IMR-90 (cell line): ENCODE data around the gene RNF213. TPM values are rescaled to one million over a fixed set of nuclear protein-coding genes. Genes with fewer than 3 reads are reported as not detected.

ENCODE experiments used
- ATAC-seq: fragments of 200-7000 bp; cut with Tn5 transposase; 2 replicates; pipeline ENCODE4 v1.9.1; 2020; ENCODE audit warnings: low read depth, mild to moderate bottlenecking, moderate library complexity
- BruUV-seq: library from RNA; stranded (reverse); fragments of 400-500 nt; replicated peaks from 2 replicates; lab custom pipeline; 2021; lab: Mats Ljungman, UMichigan
- CTCF ChIA-PET: fragments of 300-600 bp; formaldehyde crosslinking; extraction: SDS; loops from one replicate; lab custom pipeline; 2021; ENCODE audit warnings: antibody characterized with exemption; lab: Yijun Ruan, JAX
- POLR2A ChIA-PET: fragments of 300-600 bp; sonication (Branson Sonifier 250); formaldehyde crosslinking; loops from one replicate; lab custom pipeline; 2022; ENCODE audit warnings: antibody characterized with exemption; ENCODE audit not compliant: unreplicated experiment; lab: Charles Lee
- DNase-seq: peaks from one replicate; pipeline ENCODE4 v3.0.0; 2013
- H2AFZ ChIP-seq: replicated peaks from 2 replicates; pipeline ENCODE3; 2013; ENCODE audit warnings: low read length, mild to moderate bottlenecking; ENCODE audit not compliant: poor library complexity
- H2AK5ac ChIP-seq: 2 replicates; pipeline ENCODE4 v1.6.1; 2013; ENCODE audit warnings: low read depth, low read length, inconsistent platforms
- H2AK9ac ChIP-seq: replicated peaks from 2 replicates; pipeline ENCODE3; 2013; ENCODE audit warnings: mild to moderate bottlenecking, low read depth, low read length, moderate library complexity; ENCODE audit not compliant: poor library complexity
- H2BK120ac ChIP-seq: 2 replicates; pipeline ENCODE4 v1.6.1; 2013; ENCODE audit warnings: low read depth, low read length, inconsistent platforms
- H2BK15ac ChIP-seq: 3 replicates; pipeline ENCODE4 v1.6.1; 2013; ENCODE audit warnings: low read depth, low read length, inconsistent platforms
- H2BK20ac ChIP-seq: 2 replicates; pipeline ENCODE4 v1.6.1; 2013; ENCODE audit warnings: low read depth, mild to moderate bottlenecking, inconsistent platforms, low read length, moderate library complexity
- H2BK5ac ChIP-seq: 2 replicates; pipeline ENCODE4 v1.6.1; 2013; ENCODE audit warnings: mild to moderate bottlenecking, low read depth, low read length, inconsistent platforms; ENCODE audit not compliant: poor library complexity, severe bottlenecking
- H3K14ac ChIP-seq: replicated peaks from 2 replicates; pipeline ENCODE4 v1.6.1; 2013; ENCODE audit warnings: low read depth, low read length, inconsistent platforms
- H3K18ac ChIP-seq: 2 replicates; pipeline ENCODE4 v1.6.1; 2013; ENCODE audit warnings: low read depth, low read length, control low read depth
- H3K23ac ChIP-seq: 2 replicates; pipeline ENCODE4 v1.6.1; 2013; ENCODE audit warnings: low read depth, low read length, inconsistent platforms
- H3K27ac ChIP-seq: 2 replicates; pipeline ENCODE4 v1.5.1; 2013; ENCODE audit warnings: mild to moderate bottlenecking, control low read depth, low read length; ENCODE audit not compliant: insufficient read depth
- H3K27me3 ChIP-seq: 2 replicates; pipeline ENCODE4 v1.6.1; 2013; ENCODE audit warnings: low read length; ENCODE audit not compliant: control insufficient read depth, insufficient read depth
- H3K36me3 ChIP-seq: 2 replicates; pipeline ENCODE4 v1.6.1; 2013; ENCODE audit warnings: low read length, mixed read lengths; ENCODE audit not compliant: control insufficient read depth, insufficient read depth
- H3K4ac ChIP-seq: 2 replicates; pipeline ENCODE4 v1.6.1; 2013; ENCODE audit warnings: low read depth, low read length, inconsistent platforms
- H3K4me1 ChIP-seq: 2 replicates; pipeline ENCODE4 v1.6.1; 2013; ENCODE audit warnings: low read length, mixed read lengths; ENCODE audit not compliant: control insufficient read depth, insufficient read depth
- H3K4me2 ChIP-seq: 2 replicates; pipeline ENCODE4 v1.6.1; 2013; ENCODE audit warnings: low read depth, mild to moderate bottlenecking, control low read depth, low read length, moderate library complexity
- H3K4me3 ChIP-seq: 2 replicates; pipeline ENCODE4 v1.5.1; 2013; ENCODE audit warnings: low read depth, mild to moderate bottlenecking, control low read depth, low read length, moderate library complexity; ENCODE audit not compliant: insufficient read depth
- H3K56ac ChIP-seq: 2 replicates; pipeline ENCODE4 v1.6.1; 2013; ENCODE audit warnings: low read length, inconsistent platforms; ENCODE audit not compliant: insufficient read depth; ENCODE audit errors: extremely low read depth
- H3K79me1 ChIP-seq, 2 experiments: 2 replicates each; pipeline ENCODE4 v1.6.1; 2013; ENCODE audit warnings: low read length in 2 of 2, inconsistent platforms in 1 of 2, low read depth in 1 of 2
- H3K9ac ChIP-seq: 2 replicates; pipeline ENCODE4 v1.6.1; 2013; ENCODE audit warnings: low read depth, low read length, control low read depth
- H3K9me1 ChIP-seq: 2 replicates; pipeline ENCODE4 v1.6.1; 2013; ENCODE audit warnings: low read length, inconsistent platforms; ENCODE audit not compliant: insufficient read depth
- H3K9me3 ChIP-seq: 2 replicates; pipeline ENCODE4 v1.6.1; 2013; ENCODE audit warnings: low read length; ENCODE audit not compliant: control insufficient read depth, insufficient read depth
- H4K20me1 ChIP-seq: 2 replicates; pipeline ENCODE4 v1.6.1; 2013; ENCODE audit warnings: low read length, inconsistent platforms; ENCODE audit not compliant: insufficient read depth
- H4K5ac ChIP-seq: 2 replicates; pipeline ENCODE4 v1.6.1; 2013; ENCODE audit warnings: mild to moderate bottlenecking, low read depth, low read length, control low read depth
- H4K8ac ChIP-seq, 2 experiments: 2 replicates each; pipeline ENCODE4 v1.6.1; 2013; ENCODE audit warnings: low read depth in 2 of 2, low read length in 2 of 2, control low read depth in 1 of 2, inconsistent platforms in 1 of 2
- H4K91ac ChIP-seq: 2 replicates; pipeline ENCODE4 v1.6.1; 2013; ENCODE audit warnings: low read depth, low read length, inconsistent platforms; ENCODE audit not compliant: insufficient read depth
- BHLHE40 ChIP-seq: fragments of 150-350 bp; IDR thresholded peaks from 2 replicates; pipeline ENCODE4 v1.6.1; 2016; ENCODE audit warnings: mild to moderate bottlenecking, low read depth, low read length
- CEBPB ChIP-seq: IDR thresholded peaks from 2 replicates; pipeline ENCODE4 v1.6.1; 2012; ENCODE audit warnings: low read depth, low read length, improper control_type of control experiment
- CHD1 ChIP-seq: IDR thresholded peaks from 2 replicates; pipeline ENCODE4 v1.6.1; 2012; ENCODE audit warnings: low read depth, low read length, improper control_type of control experiment
- FOS ChIP-seq: fragments of 150-350 bp; IDR thresholded peaks from 2 replicates; pipeline ENCODE4 v1.6.1; 2016; ENCODE audit warnings: low read depth, low read length
- MAFK ChIP-seq: IDR thresholded peaks from 2 replicates; pipeline ENCODE4 v1.6.1; 2012; ENCODE audit warnings: low read depth, low read length, improper control_type of control experiment
- MAZ ChIP-seq: IDR thresholded peaks from 2 replicates; pipeline ENCODE4 v1.6.1; 2012; ENCODE audit warnings: low read depth, mild to moderate bottlenecking, low read length, improper control_type of control experiment, moderate library complexity, borderline replicate concordance
- MXI1 ChIP-seq: IDR thresholded peaks from 2 replicates; pipeline ENCODE4 v1.6.1; 2012; ENCODE audit warnings: low read depth, mild to moderate bottlenecking, low read length, moderate library complexity, borderline replicate concordance
- NFE2L2 ChIP-seq: fragments of 150-350 bp; IDR thresholded peaks from 2 replicates; pipeline ENCODE4 v1.6.1; 2016; ENCODE audit warnings: low read depth, mild to moderate bottlenecking, low read length
- POLR2A ChIP-seq: IDR thresholded peaks from 2 replicates; pipeline ENCODE4 v1.6.1; 2012; ENCODE audit warnings: mild to moderate bottlenecking, low read depth, low read length
- RAD21 ChIP-seq: IDR thresholded peaks from 2 replicates; pipeline ENCODE4 v1.6.1; 2012; ENCODE audit warnings: low read length, improper control_type of control experiment
- RCOR1 ChIP-seq: IDR thresholded peaks from 2 replicates; pipeline ENCODE4 v1.6.1; 2012; ENCODE audit warnings: mild to moderate bottlenecking, low read length, improper control_type of control experiment; ENCODE audit not compliant: insufficient replicate concordance
- RFX5 ChIP-seq: IDR thresholded peaks from 2 replicates; pipeline ENCODE4 v1.8.0; 2012; ENCODE audit warnings: low read depth, mild to moderate bottlenecking, low read length, moderate library complexity
- SMC3 ChIP-seq: fragments of 150-350 bp; IDR thresholded peaks from 2 replicates; pipeline ENCODE4 v1.6.1; 2016; ENCODE audit warnings: low read depth, mild to moderate bottlenecking, antibody characterized with exemption, low read length, moderate library complexity
- WGBS, 2 experiments: methylation state at CpG; one replicate each; pipeline versions ENCODE4 v1.1.5 to v1.1.7; 2013; ENCODE audit warnings: missing lambda C conversion rate in 2 of 2; ENCODE audit not compliant: insufficient read length in 1 of 2; ENCODE audit errors: extremely low coverage in 2 of 2; 5-methylcytosine and 5-hydroxymethylcytosine counted together
- dilution Hi-C: fragments of 300-500 bp; cut with HindIII; formaldehyde crosslinking; loops from one replicate; pipeline ENCODE4 v1.14.3; 2018; ENCODE audit warnings: low sequenced_read_pairs; ENCODE audit not compliant: unreplicated experiment
- in situ Hi-C: fragments of 300-500 bp; cut with MboI; formaldehyde crosslinking; loops from 3 replicates; pipeline ENCODE4 v1.14.3; 2019; ENCODE audit warnings: low sequenced_read_pairs, inconsistent platforms, mixed read lengths
- intact Hi-C: fragments of 100-400 bp; cut with micrococcal nuclease; formaldehyde crosslinking; loops from 2 replicates; pipeline ENCODE4 v1.10.0; 2022
- polyA plus RNA-seq, 3 experiments: library from polyadenylated mRNA; depleted of rRNA; stranded (reverse); fragments of >200 nt; gene quantifications; 2 replicates each; pipeline ENCODE4 v1.2.3, GENCODE V29; 2012; ENCODE audit warnings: low replicate concordance in 1 of 3
- total RNA-seq: library from RNA; depleted of rRNA; stranded (reverse); fragments of >200 nt; gene quantifications from 2 replicates; pipeline ENCODE4 v1.2.3, GENCODE V29; 2012
- TF ChIP-seq, protein P1 (sequence below): conservative IDR thresholded peaks from 2 replicates; pipeline ENCODE4 v1.5.1; 2012; ENCODE audit warnings: mild to moderate bottlenecking, low read depth, low read length, improper control_type of control experiment
- TF ChIP-seq, protein P2 (sequence below): fragments of 150-350 bp; IDR thresholded peaks from 2 replicates; pipeline ENCODE4 v1.6.1; 2017; ENCODE audit warnings: mild to moderate bottlenecking, antibody characterized with exemption, low read length, low read depth
- TF ChIP-seq, protein P3 (sequence below): fragments of 150-350 bp; IDR thresholded peaks from 2 replicates; pipeline ENCODE4 v1.6.1; 2016; ENCODE audit warnings: low read depth, mild to moderate bottlenecking, low read length, moderate library complexity, borderline replicate concordance

Gene RNF213
- total and polyA plus RNA-seq, 2 of the 4 experiments (the other 2 are of a cell fraction) = 23.4 to 36.0 TPM

DNA sequence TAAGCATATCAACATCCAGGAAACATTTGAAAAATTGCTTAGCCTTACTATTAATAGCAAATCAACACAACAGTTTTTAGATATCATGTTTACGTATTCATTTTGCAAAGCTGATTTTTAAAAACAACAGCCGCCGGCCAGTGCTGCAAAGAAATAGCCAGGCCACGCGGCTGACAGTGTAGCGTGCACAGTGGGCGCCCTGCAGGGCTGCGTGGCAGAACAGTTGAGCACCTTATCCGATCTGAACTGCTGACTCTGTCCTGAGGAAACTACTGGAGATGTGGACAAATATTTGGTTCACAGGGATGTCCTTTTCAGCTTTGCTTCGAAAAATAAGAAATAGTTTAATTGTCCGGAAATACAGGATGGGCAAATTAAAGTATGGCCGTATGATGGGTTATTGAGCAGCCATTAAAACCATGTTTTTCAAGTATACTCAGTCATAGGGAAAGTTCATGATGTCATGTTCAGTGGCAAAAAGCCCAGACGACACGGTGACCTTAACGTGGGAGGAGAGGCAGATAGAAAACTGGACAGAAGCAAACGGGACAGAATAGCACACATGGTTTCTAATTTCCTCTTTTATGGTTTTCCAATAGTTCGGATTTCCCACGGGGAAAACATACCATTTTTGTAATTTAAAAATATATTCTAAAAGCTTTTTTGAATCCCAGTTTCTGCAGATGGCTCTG is 101.9 kb downstream of the RNF213 start:
- no peaks in the 10 kb centered on the region for H4K20me1 ChIP-seq
- no peak overlapping the region for H3K14ac ChIP-seq
- 96% methylated on average over 4 of the region's 18 CpGs; no CpG with 5 or more reads in 1 of the 2 experiments for WGBS, 2 experiments
- in situ Hi-C loops = no loop called here
- no peak overlapping the region for H3K18ac ChIP-seq
- H3K27ac ChIP-seq = no peak overlapping the region
- no peak overlapping the region for H2BK120ac ChIP-seq
- H4K91ac ChIP-seq = no peak overlapping the region
- no TSS peak for BruUV-seq
- TF ChIP-seq SMC3 = no peak
- TF ChIP-seq NFE2L2 = no peak
- TF ChIP-seq RFX5 = no peak
- TF ChIP-seq MAFK = no peak
- no peak for TF ChIP-seq MXI1
- TF ChIP-seq, protein P1, sequence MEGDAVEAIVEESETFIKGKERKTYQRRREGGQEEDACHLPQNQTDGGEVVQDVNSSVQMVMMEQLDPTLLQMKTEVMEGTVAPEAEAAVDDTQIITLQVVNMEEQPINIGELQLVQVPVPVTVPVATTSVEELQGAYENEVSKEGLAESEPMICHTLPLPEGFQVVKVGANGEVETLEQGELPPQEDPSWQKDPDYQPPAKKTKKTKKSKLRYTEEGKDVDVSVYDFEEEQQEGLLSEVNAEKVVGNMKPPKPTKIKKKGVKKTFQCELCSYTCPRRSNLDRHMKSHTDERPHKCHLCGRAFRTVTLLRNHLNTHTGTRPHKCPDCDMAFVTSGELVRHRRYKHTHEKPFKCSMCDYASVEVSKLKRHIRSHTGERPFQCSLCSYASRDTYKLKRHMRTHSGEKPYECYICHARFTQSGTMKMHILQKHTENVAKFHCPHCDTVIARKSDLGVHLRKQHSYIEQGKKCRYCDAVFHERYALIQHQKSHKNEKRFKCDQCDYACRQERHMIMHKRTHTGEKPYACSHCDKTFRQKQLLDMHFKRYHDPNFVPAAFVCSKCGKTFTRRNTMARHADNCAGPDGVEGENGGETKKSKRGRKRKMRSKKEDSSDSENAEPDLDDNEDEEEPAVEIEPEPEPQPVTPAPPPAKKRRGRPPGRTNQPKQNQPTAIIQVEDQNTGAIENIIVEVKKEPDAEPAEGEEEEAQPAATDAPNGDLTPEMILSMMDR = no peak
- TF ChIP-seq CEBPB = no peak
- TF ChIP-seq BHLHE40 = no peak
- TF ChIP-seq RAD21 = no peak
- TF ChIP-seq RCOR1 = no peak
- no peak for TF ChIP-seq FOS
- no peak for TF ChIP-seq MAZ
- no peak for TF ChIP-seq CHD1
- no peak for TF ChIP-seq POLR2A
- TF ChIP-seq, protein P2, sequence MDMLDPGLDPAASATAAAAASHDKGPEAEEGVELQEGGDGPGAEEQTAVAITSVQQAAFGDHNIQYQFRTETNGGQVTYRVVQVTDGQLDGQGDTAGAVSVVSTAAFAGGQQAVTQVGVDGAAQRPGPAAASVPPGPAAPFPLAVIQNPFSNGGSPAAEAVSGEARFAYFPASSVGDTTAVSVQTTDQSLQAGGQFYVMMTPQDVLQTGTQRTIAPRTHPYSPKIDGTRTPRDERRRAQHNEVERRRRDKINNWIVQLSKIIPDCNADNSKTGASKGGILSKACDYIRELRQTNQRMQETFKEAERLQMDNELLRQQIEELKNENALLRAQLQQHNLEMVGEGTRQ = no peak
- TF ChIP-seq, protein P3, sequence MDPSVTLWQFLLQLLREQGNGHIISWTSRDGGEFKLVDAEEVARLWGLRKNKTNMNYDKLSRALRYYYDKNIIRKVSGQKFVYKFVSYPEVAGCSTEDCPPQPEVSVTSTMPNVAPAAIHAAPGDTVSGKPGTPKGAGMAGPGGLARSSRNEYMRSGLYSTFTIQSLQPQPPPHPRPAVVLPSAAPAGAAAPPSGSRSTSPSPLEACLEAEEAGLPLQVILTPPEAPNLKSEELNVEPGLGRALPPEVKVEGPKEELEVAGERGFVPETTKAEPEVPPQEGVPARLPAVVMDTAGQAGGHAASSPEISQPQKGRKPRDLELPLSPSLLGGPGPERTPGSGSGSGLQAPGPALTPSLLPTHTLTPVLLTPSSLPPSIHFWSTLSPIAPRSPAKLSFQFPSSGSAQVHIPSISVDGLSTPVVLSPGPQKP = no peak
- no peaks in the 10 kb centered on the region for H3K9me1 ChIP-seq
- H4K5ac ChIP-seq = no peak overlapping the region
- H2AK9ac ChIP-seq = no peak overlapping the region
- no peak overlapping the region for H3K4me3 ChIP-seq
- no peak overlapping the region for H4K8ac ChIP-seq
- ChIA-PET CTCF (interaction anchor here (0.5 kb wide), 1 partner anchor 20 kb away, joined by 3 read pairs; no protein-coding TSS in a partner anchor), POLR2A (no interaction called here)
- H3K4me2 ChIP-seq = no peak overlapping the region
- no peak overlapping the region for H3K56ac ChIP-seq
- H3K9ac ChIP-seq = no peak overlapping the region
- no peak overlapping the region for H2AK5ac ChIP-seq
- peaks cover 73% of the 10 kb centered on the region for H3K36me3 ChIP-seq
- dilution Hi-C loops = no loop called here
- H3K9me3 ChIP-seq = no peaks in the 10 kb centered on the region
- no peak overlapping the region for H2BK15ac ChIP-seq
- H3K4me1 ChIP-seq = no peaks in the 10 kb centered on the region; the same call in 1 of the 2 replicates
- H2BK20ac ChIP-seq = no peak overlapping the region
- ATAC-seq = peak; percentile 57
- H2AFZ ChIP-seq = no peak overlapping the region
- peak; percentile 83 for DNase-seq
- H3K27me3 ChIP-seq = no peaks in the 10 kb centered on the region
- no peaks in the 10 kb centered on the region for H3K79me1 ChIP-seq
- no peak overlapping the region for H3K4ac ChIP-seq
- intact Hi-C loops = no loop called here
- no peak overlapping the region for H2BK5ac ChIP-seq
- no peak overlapping the region for H3K23ac ChIP-seq
